ENCODE measurements around the gene CSH1. TPM values are rescaled to one million over a fixed set of nuclear protein-coding genes. Genes with fewer than 3 reads are reported as not detected.

CSH1 gene
- total RNA-seq, 1 donor from 2014 or later: not detected

DNA sequence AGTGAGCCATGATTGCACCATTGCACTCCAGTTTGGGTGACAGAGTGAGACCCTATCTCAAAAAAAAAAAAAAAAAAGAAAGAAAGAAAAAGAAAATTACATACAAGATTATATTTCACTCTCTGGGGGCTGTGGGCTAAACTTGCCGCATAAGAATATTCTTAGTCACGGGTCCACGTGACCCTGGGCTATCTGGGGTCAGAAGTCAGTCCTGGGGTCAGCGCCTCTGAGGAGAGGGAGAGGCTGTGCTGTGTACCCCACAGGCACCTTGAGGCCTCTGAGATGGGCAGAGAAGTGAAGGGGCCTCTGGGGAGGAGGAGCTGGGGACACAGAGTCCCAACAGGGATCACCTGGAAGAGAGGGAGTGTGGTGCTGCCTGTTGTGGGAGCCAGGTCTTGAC lies 41.5 kb upstream of the CSH1 start:
- TF ChIP-seq, protein P1, sequence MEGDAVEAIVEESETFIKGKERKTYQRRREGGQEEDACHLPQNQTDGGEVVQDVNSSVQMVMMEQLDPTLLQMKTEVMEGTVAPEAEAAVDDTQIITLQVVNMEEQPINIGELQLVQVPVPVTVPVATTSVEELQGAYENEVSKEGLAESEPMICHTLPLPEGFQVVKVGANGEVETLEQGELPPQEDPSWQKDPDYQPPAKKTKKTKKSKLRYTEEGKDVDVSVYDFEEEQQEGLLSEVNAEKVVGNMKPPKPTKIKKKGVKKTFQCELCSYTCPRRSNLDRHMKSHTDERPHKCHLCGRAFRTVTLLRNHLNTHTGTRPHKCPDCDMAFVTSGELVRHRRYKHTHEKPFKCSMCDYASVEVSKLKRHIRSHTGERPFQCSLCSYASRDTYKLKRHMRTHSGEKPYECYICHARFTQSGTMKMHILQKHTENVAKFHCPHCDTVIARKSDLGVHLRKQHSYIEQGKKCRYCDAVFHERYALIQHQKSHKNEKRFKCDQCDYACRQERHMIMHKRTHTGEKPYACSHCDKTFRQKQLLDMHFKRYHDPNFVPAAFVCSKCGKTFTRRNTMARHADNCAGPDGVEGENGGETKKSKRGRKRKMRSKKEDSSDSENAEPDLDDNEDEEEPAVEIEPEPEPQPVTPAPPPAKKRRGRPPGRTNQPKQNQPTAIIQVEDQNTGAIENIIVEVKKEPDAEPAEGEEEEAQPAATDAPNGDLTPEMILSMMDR (IDR thresholded peaks at IDR 0.05; ENCODE audit: unreplicated experiment): no peak
- H3K4me3 Mint-ChIP-seq (ENCODE audit: low read depth): no peak overlapping the region
- H3K36me3 Mint-ChIP-seq (ENCODE audit: insufficient read depth): no peaks in the 10 kb centered on the region
- no peaks in the 10 kb centered on the region for H3K9me3 Mint-ChIP-seq (ENCODE audit: low read depth)
- peaks cover 6% of the 10 kb centered on the region for H3K27me3 Mint-ChIP-seq
- no peak for DNase-seq (ENCODE audit: low spot score, unreplicated experiment)
- H3K4me1 Mint-ChIP-seq (ENCODE audit: low read depth): no peaks in the 10 kb centered on the region
- no peak overlapping the region for H3K27ac Mint-ChIP-seq

DNA sequence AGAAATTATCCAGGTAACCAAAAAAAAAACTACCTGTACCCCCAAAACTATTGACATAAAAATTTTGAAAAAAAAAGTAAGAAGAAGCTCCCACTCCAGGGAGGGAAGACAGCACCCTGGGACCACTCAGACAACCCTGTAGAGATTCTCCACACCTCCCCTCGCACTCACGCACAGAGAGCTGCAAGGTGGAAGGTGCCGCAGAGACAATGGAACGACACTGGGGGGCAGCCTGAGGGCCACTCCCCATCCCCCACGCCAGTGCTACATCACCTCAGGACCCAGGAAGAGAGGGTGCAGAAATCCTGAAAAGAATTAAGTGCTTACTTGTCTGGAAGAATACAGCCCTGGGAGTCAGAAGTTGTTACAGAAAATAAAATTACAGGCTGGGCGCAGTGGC lies 40.9 kb upstream of the CSH1 start:
- Mint-ChIP-seq H3K36me3 (ENCODE audit: insufficient read depth) (no peaks in the 10 kb centered on the region), H3K4me3 (ENCODE audit: low read depth) (no peak overlapping the region), H3K27me3 (peaks cover 6% of the 10 kb centered on the region), H3K4me1 (ENCODE audit: low read depth) (no peaks in the 10 kb centered on the region), H3K27ac (no peak overlapping the region), H3K9me3 (ENCODE audit: low read depth) (no peaks in the 10 kb centered on the region)
- TF ChIP-seq, protein P1 (IDR thresholded peaks at IDR 0.05; ENCODE audit: unreplicated experiment): no peak
- no peak for DNase-seq (ENCODE audit: low spot score, unreplicated experiment)

DNA sequence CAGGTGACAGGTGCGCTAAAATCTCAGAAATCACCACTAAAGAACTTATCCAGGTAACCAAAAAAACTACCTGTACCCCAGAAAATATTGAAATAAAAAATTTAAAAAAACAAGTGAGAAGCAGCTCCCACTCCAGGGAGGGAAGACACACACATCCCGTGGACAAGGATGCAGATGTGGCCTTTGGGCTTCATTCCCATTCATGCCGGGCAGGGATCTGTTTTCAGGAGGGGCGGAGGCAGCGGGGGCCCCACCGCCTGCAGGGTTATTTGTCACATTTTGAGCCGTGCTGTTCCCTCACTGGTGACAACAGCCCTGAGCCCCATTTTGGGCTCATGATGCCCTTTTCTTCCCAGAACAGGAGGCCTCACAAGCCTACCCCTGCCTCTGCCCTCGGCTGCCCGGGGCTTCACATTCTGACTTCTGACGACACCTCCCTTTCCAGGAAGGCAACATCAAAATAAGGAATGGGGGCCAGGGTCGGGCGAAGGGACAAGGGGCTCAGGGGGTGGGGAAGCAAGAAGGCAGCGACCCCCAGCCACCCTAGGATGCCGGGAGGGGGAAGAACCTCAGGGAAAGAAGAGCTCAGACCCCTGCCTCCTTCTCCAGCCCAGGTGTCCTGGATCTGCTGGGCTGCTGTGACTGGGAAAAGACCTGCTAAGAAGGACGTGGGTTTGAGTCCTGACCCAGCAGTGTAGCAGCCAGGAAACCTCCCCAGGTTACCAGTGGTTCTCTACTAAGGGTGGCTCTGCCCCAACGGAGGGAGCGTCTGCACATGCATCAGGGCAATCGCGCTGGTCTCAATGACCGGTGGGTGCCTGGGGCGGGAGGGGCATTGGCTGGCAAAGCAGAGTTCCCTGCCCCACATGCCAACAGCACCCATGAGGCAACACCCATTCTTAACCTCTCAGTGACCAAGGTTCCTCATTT lies 38.1 kb upstream of the CSH1 start:
- H3K36me3 Mint-ChIP-seq (ENCODE audit: insufficient read depth): no peaks in the 10 kb centered on the region
- H3K4me3 Mint-ChIP-seq (ENCODE audit: low read depth): no peak overlapping the region
- no peak for DNase-seq (ENCODE audit: low spot score, unreplicated experiment)
- H3K9me3 Mint-ChIP-seq (ENCODE audit: low read depth): no peaks in the 10 kb centered on the region
- no peak overlapping the region for H3K27ac Mint-ChIP-seq
- TF ChIP-seq, protein P1 (IDR thresholded peaks at IDR 0.05; ENCODE audit: unreplicated experiment): no peak
- no peaks in the 10 kb centered on the region for H3K4me1 Mint-ChIP-seq (ENCODE audit: low read depth)
- peaks cover 6% of the 10 kb centered on the region for H3K27me3 Mint-ChIP-seq

DNA sequence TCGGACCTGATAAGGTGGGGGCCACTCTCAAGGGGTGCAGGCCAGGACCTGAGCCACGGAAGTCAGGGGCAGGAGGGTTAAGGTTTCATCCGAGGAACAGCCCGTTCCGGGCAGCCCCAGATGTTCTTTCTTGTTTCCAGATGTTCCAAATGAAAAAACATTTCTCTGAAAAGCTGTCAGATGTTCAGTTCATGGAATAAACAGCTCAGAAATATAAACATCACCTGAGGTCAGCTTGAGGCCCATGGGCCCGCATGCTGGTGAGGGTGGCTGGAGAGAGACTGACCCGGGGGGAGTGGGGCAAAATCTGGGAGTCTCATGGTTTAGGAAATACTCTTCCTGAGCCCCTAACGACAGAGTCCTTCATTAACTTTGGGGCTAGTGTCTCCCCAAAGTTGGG lies 37.2 kb upstream of the CSH1 start:
- no peaks in the 10 kb centered on the region for H3K9me3 Mint-ChIP-seq (ENCODE audit: low read depth)
- no peaks in the 10 kb centered on the region for H3K4me1 Mint-ChIP-seq (ENCODE audit: low read depth)
- no peak overlapping the region for H3K4me3 Mint-ChIP-seq (ENCODE audit: low read depth)
- TF ChIP-seq, protein P1 (IDR thresholded peaks at IDR 0.05; ENCODE audit: unreplicated experiment): no peak
- peaks cover 6% of the 10 kb centered on the region for H3K27me3 Mint-ChIP-seq
- no peaks in the 10 kb centered on the region for H3K36me3 Mint-ChIP-seq (ENCODE audit: insufficient read depth)
- no peak overlapping the region for H3K27ac Mint-ChIP-seq
- no peak for DNase-seq (ENCODE audit: low spot score, unreplicated experiment)

DNA sequence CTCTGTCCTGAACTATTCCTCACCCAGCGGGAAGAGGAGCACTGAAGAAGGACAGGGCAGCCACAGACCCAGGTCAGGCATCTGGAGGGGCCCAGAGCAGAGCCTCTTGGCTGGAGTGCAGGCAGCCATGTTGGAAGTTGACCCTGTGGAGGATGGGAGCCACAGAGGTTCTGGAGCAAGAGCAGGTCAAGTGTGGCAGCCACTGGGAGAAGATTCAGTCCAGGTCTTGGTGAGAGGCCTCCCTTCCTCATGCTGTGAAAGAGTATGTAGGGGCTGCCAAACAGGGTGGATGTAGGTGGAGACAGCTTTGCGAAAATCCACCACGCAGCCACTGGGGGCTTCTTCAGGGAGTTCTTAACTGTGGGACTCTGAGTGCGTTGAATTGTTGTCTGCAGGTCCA lies 36.3 kb upstream of the CSH1 start:
- Mint-ChIP-seq H3K27ac (no peak overlapping the region), H3K27me3 (peaks cover 6% of the 10 kb centered on the region), H3K9me3 (ENCODE audit: low read depth) (no peaks in the 10 kb centered on the region), H3K4me3 (ENCODE audit: low read depth) (no peak overlapping the region), H3K36me3 (ENCODE audit: insufficient read depth) (no peaks in the 10 kb centered on the region), H3K4me1 (ENCODE audit: low read depth) (no peaks in the 10 kb centered on the region)
- no peak for DNase-seq (ENCODE audit: low spot score, unreplicated experiment)
- TF ChIP-seq, protein P1 (IDR thresholded peaks at IDR 0.05; ENCODE audit: unreplicated experiment): no peak
